HG02852 (cell line): Measurements from ENCODE around the gene NCKAP5.

ENCODE experiments used
- ATAC-seq: cut with Tn5 transposase; IDR thresholded peaks from one replicate; pipeline ENCODE4 v1.9.1; 2021; ENCODE audit warnings: mild to moderate bottlenecking, moderate library complexity; ENCODE audit not compliant: unreplicated experiment

Gene NCKAP5

GRCh38 chr2:132923787-132924186 lies 644.5 kb downstream of the NCKAP5 start:
- no peak for ATAC-seq

GRCh38 chr2:132915812-132916549 lies 652.3 kb downstream of the NCKAP5 start:
- peak; percentile 52 for ATAC-seq

- ATAC-seq: no peak
These were observed 656.2 kb downstream of the NCKAP5 start for GRCh38 chr2:132911726-132912724.

GRCh38 chr2:132910432-132910831 lies 657.8 kb downstream of the NCKAP5 start:
- no peak for ATAC-seq

GRCh38 chr2:132909427-132909826 lies 658.8 kb downstream of the NCKAP5 start:
- no peak for ATAC-seq

- ATAC-seq: no peak
These were observed 664.0 kb downstream of the NCKAP5 start for GRCh38 chr2:132904142-132904842.

GRCh38 chr2:132902626-132903025 lies 665.6 kb downstream of the NCKAP5 start:
- ATAC-seq: no peak

- ATAC-seq: no peak
These were observed 666.6 kb downstream of the NCKAP5 start for GRCh38 chr2:132901661-132902060.

- ATAC-seq: no peak
These were observed 671.2 kb downstream of the NCKAP5 start for GRCh38 chr2:132897111-132897510.

- ATAC-seq: no peak
These were observed 672.2 kb downstream of the NCKAP5 start for GRCh38 chr2:132896073-132896472.

- no peak for ATAC-seq
These were observed 676.8 kb downstream of the NCKAP5 start for GRCh38 chr2:132891498-132891897.

- ATAC-seq: no peak
These were observed 681.7 kb downstream of the NCKAP5 start for GRCh38 chr2:132886574-132886973.

- no peak for ATAC-seq
These were observed 683.6 kb downstream of the NCKAP5 start for GRCh38 chr2:132884705-132885104.

GRCh38 chr2:132884292-132884691 lies 684.0 kb downstream of the NCKAP5 start:
- ATAC-seq: no peak

- no peak for ATAC-seq
These were observed 684.8 kb downstream of the NCKAP5 start for GRCh38 chr2:132883430-132883829.

- no peak for ATAC-seq
These were observed 686.7 kb downstream of the NCKAP5 start for GRCh38 chr2:132881546-132881945.

- ATAC-seq: no peak
These were observed 690.3 kb downstream of the NCKAP5 start for GRCh38 chr2:132877923-132878322.

- no peak for ATAC-seq
These were observed 691.4 kb downstream of the NCKAP5 start for GRCh38 chr2:132876745-132877391.

- ATAC-seq: no peak
These were observed 693.1 kb downstream of the NCKAP5 start for GRCh38 chr2:132875193-132875592.

GRCh38 chr2:132873738-132874137 lies 694.5 kb downstream of the NCKAP5 start:
- ATAC-seq: no peak

GRCh38 chr2:132871831-132872230 lies 696.4 kb downstream of the NCKAP5 start:
- no peak for ATAC-seq
